GM18873 (cell line): ENCODE results near the gene ZNF687.

ENCODE experiments used
- ATAC-seq: cut with Tn5 transposase; IDR thresholded peaks from one replicate; pipeline ENCODE4 v1.9.1; 2021; ENCODE audit warnings: mild to moderate bottlenecking, moderate library complexity, moderate number of reproducible peaks; ENCODE audit not compliant: unreplicated experiment, low FRiP score

Gene ZNF687

DNA sequence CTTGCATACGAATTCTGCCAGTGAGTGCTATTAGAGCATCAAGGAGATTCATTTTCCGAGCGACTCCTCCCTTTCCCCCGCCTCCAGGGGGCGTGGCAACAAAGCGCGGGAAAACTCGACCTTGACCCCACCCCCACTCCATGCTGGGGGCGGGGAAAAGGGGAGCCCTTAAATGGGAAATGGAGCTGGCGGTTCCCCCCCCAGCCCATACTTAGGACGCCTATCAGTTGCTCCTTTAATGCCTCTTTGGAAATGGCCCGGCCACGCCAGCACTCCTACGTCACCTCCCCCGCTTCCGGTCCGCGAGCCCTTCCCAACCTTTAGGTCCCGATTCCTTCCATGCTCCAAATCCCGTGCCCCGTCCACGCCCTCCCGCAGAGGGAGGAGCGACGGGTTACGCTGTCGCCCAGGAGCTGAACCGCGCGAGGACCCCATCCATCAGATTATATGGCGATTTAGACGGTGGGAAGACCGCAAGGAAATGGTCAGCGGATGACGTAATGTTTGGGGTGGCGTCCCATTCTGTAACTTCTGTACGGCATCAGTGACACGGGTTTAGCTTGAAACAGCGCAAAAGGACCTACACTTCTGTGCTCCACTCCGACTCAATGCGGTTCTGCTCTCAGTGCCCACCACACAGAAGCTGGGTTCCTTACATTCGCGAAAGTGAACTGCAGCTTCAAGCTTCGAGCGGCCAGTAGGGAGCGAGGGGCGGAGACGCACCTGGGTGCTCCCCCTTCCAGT is 702 bp upstream of the ZNF687 start:
- peak; percentile 26 for ATAC-seq

- ATAC-seq = no peak
Observed at GRCh38 chr1:151282883-151283725, 1.0 kb downstream of the ZNF687 start.

- no peak for ATAC-seq
Observed at GRCh38 chr1:151284013-151284577, 2.0 kb downstream of the ZNF687 start.

- ATAC-seq = no peak
Observed at GRCh38 chr1:151286619-151287340, 4.7 kb downstream of the ZNF687 start.

DNA sequence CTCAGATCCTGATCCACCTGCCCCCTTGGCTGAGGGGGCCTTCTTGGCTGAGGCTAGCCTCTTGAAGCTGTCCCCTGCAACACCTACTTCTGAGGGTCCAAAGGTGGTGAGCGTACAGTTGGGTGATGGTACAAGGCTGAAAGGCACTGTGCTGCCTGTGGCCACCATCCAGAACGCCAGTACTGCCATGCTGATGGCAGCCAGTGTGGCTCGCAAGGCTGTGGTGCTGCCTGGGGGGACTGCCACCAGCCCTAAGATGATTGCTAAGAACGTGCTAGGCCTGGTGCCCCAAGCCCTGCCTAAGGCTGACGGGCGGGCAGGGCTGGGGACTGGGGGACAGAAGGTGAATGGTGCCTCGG is 5.2 kb downstream of the ZNF687 start:
- ATAC-seq = no peak

DNA sequence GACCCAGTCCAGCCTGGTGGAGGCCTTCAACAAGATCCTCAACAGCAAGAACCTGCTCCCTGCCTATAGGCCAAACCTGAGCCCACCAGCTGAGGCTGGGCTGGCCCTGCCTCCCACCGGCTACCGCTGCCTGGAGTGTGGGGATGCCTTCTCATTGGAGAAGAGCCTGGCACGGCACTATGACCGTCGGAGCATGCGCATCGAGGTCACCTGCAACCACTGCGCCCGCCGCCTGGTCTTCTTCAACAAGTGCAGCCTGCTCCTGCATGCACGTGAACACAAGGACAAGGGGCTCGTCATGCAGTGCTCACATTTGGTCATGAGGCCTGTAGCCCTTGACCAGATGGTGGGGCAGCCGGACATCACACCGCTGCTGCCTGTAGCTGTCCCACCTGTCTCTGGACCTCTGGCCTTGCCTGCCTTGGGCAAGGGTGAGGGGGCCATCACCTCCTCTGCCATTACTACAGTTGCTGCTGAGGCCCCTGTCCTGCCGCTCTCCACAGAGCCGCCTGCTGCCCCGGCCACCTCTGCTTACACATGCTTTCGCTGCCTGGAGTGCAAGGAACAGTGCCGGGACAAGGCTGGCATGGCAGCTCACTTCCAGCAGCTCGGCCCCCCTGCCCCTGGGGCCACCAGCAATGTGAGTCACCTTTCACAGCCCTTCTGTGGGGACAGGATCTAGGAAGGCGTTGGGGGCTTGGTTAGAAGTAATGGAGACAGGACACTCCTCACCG is 5.8 kb downstream of the ZNF687 start:
- ATAC-seq = no peak

- ATAC-seq = no peak
Observed at GRCh38 chr1:151288502-151288901, 6.4 kb downstream of the ZNF687 start.

GRCh38 chr1:151289080-151289935 is 7.2 kb downstream of the ZNF687 start:
- no peak for ATAC-seq

DNA sequence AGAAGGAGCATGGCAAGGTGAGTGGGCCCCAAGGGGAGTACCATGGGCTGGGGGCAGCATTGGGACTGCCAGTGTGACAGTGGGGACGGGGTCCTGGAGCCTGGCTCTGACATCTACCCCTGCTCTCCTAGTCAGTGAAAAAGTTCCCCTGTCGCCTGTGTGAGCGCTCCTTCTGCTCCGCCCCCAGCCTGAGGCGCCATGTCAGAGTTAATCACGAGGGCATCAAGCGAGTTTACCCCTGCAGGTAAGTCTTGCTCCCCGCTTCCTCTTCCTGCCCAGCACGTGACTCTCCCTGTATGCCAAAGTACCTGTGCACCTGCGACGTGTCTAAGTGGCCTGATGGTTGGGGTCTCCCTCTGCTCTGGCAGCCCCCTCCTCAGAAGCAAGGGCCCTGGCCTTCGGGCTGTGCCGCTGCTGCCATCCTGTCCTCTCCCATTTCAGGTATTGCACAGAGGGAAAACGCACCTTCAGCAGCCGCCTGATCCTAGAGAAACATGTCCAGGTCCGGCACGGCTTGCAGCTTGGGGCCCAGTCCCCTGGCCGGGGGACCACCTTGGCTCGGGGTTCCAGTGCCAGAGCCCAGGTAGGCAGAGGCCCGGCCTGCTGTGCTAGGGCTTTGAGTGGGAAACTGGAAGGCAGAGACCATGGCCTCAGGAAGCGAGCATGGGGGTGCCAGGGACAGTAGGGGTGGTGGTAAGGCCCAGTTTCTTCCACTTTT is 8.1 kb downstream of the ZNF687 start:
- ATAC-seq = no peak

DNA sequence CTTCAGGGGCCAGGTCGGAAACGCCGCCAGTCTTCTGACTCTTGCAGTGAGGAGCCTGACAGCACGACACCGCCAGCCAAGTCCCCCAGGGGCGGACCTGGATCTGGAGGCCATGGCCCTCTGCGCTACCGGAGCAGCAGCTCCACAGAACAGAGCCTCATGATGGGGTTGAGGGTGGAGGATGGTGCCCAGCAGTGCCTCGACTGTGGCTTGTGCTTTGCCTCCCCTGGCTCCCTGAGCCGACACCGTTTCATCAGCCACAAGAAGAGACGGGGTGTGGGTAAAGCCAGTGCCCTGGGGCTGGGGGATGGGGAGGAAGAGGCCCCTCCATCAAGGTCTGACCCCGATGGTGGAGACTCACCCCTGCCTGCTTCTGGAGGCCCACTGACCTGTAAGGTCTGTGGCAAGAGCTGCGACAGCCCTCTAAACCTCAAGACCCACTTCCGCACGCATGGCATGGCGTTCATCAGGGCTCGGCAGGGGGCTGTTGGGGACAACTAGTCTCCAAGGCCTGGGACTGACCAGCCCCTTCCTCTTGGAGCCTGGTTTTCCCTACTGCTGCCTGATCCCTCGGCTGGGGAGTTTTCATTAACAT is 8.7 kb downstream of the ZNF687 start:
- no peak for ATAC-seq

- ATAC-seq = no peak
Observed at GRCh38 chr1:151292207-151293030, 10.3 kb downstream of the ZNF687 start.

GRCh38 chr1:151293093-151293492 is 11.0 kb downstream of the ZNF687 start:
- ATAC-seq = no peak

- no peak for ATAC-seq
Observed at GRCh38 chr1:151294742-151295462, 12.8 kb downstream of the ZNF687 start.

- no peak for ATAC-seq
Observed at GRCh38 chr1:151309811-151310323, 27.8 kb downstream of the ZNF687 start.

- ATAC-seq = no peak
Observed at GRCh38 chr1:151311011-151311410, 28.9 kb downstream of the ZNF687 start.

GRCh38 chr1:151311589-151312331 is 29.7 kb downstream of the ZNF687 start:
- ATAC-seq = no peak
